ENCODE results near the gene ZNF649.
"Not testable (repeated sequence)": the region's sequence is repeated elsewhere in the genome, so short reads cannot be mapped to it uniquely, and the experiment has no call there.

The ZNF649 gene

DNA sequence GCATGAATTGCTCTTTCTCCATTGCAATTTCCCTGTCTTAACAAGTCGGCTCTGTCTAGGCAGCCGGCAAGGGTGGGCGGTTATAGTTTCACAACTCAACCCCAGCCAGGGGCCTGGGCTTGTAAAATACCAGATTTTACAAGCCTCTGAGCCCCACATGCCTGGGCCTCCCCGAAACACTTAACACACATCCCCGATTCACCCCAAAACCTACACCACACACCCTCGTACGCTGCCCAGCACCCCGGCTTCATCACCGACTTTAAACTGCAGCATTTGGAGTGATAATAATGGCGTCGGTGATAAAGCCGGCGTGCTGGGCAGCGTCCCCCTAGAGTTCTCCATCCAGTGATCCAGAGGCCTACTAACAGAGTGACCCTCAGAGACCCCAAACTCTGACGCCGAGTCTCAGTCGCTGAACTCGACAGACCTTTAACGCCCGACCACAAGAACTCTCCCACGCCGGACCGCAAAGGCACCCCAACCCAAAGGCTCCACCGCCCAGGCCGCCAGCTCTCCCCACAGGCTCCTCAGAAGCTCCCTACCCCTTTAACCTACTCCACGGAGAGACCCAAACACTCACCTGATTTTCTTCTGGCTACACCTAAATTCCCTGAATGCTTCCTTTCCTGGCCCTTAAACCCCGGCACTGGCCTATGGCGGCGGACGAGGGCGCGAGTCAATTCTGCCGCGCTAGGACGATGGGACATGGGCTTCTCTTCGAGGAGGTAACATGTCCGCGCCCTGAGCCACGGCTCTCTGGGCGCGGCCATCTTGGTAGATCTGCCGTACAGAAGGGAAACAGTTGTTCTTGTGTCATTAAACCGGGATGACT is at the start of gene ZNF649:
Gene ZNF649 (minus strand): TSS at position 687 of the 835 bp plus-strand sequence. CDS start 4,910 bp downstream, outside the sequence.
- peak; percentile 87 for DNase-seq

GRCh38 chr19:51948975-51949374 is 44.2 kb upstream of the ZNF649 start:
- no peak for DNase-seq

DNA sequence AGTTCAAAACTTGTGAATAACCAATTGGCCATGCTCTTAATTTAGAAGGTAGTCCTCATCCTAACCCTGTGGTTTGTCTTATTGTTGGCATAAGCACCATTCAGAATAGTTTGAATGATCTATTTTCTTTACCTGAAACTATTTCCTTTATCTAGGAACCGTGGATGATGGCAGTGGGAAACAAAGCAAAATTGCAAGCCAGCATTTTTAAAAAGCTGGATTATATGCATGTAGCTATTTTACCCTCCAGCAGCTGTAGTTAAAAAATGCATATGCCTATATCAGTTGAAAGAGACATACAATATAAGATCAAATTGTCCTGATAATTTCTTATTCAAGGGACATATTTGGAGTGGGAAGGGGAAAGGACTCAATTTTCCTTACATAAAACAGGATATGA is 41.8 kb upstream of the ZNF649 start:
- DNase-seq = no peak

DNA sequence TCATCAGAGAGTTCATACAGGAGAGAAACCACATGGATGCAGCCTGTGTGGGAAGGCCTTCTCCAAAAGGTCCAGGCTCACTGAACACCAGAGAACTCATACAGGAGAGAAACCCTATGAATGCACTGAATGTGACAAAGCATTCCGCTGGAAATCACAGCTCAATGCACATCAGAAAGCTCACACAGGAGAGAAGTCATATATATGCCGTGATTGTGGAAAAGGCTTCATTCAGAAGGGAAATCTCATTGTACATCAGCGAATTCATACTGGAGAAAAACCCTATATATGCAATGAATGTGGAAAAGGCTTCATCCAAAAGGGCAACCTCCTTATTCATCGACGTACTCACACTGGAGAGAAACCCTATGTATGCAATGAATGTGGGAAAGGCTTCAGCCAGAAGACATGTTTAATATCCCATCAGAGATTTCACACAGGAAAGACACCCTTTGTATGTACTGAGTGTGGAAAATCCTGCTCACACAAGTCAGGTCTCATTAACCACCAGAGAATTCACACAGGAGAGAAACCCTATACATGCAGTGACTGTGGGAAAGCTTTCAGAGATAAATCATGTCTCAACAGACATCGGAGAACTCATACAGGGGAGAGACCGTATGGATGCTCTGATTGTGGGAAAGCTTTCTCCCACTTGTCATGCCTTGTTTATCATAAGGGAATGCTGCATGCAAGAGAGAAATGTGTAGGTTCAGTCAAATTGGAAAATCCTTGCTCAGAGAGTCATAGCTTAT is 40.2 kb upstream of the ZNF649 start:
- no peak for DNase-seq

DNA sequence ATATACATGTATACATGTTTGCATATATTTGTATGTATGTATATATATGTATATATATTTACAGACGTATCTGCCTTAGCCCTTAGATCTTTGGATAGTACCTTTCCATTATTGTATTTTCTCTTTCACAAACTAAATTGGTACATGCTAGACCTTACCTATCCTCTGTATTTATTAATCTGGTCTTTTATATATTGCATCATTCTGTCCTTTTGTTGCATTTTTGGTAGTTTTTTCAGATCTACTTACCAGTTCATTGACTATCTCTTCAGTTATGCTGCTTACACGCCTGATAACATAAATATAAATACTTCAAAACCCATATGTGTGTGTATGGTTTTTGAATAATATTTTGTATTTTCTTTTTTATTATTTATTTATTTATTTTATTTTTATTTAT is 34.1 kb upstream of the ZNF649 start:
- no peak for DNase-seq

- no peak for DNase-seq
Measured at GRCh38 chr19:51931921-51932320, 27.1 kb upstream of the ZNF649 start.

- DNase-seq = no peak
Measured at GRCh38 chr19:51927859-51928258, 23.0 kb upstream of the ZNF649 start.

DNA sequence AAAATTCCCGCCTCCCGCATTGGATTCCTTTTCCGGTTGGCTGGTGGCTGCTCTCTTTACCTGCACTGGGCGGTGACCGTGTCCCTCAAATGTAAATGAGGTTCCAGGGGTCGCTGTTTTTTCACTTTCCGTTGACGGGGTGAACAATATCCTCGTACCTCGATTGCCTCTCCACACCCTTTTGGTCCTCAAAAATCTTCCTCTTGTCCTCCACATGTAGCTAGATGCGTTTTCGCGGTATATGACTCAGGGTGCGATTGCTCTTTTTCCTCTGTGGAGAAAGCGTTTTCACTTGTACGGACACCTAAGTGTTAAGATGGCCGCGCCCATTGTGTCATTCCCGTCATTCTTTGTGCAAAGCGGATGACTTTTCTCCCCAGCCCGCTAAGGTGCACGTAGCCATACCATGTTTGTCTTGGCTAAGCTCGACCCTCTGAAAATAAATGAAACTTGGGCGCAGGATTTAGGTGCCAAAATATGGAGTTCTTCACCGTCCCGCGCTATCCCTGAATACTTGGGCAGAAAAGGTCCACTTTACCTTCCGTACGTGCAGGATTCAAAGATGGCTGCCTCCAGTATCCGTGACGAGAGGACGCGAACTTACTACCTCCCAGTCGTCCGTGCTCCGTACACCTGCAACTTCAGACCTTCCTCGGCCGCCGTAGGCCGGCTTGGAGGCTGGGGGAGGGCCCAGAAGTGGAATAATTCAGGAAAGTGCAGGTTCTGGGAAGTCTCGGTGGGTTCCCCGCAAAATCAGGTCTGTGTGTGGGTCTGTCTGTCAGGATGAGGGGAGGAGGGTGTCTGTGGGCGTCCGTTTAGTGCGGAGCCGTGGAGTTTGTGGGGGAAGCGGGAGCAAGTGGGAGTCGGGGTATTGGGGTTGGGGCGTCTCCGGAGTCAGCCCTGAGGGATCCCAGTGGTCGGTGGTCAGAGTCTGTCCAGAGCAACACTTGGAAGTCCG is 22.2 kb upstream of the ZNF649 start, which contains the start of gene ZNF613:
Gene ZNF613 (plus strand): TSS at position 689 of the 958 bp plus-strand sequence. CDS start 8,749 bp downstream, outside the sequence.
- DNase-seq = peak; percentile 89

DNA sequence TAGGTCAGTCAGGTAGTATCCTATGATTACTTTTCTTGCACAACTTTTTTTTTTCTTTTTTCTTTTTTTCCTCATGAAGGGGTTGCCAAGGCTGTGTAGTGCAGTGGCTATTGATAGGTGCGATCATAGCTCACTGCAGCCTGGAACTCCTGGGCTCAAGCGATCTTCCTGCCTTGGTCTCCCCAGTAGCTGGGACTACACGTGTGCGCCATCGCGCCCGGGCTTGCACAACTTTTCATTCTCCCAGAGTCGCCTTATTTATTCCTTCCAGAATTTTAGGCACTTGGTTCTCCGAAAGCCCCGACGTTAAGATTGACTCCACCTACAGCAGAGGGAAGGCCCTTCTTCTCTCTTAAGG is 21.6 kb upstream of the ZNF649 start:
- DNase-seq = no peak

DNA sequence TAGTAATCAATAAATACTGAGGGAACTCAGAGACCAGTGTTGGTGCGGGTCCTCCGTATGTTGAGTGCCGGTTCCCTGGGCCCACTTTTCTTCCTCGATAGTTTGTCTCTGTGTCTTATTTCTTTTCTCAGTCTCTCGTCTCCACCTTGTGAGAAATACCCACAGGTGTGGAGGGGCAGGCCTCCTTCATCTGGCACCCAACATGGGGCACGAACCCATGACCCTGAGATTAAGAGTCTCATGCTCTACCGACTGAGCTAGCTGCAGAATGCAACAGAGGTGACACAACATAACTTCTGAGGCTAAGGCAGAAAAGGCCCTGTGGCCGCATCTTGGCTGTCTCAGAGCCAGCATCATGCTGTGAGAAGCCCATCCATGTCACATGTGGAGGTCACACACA is 17.1 kb upstream of the ZNF649 start:
- no peak for DNase-seq

- DNase-seq = no peak
Measured at GRCh38 chr19:51919606-51920005, 14.8 kb upstream of the ZNF649 start.

- DNase-seq = no peak
Measured at GRCh38 chr19:51916167-51916566, 11.3 kb upstream of the ZNF649 start.

DNA sequence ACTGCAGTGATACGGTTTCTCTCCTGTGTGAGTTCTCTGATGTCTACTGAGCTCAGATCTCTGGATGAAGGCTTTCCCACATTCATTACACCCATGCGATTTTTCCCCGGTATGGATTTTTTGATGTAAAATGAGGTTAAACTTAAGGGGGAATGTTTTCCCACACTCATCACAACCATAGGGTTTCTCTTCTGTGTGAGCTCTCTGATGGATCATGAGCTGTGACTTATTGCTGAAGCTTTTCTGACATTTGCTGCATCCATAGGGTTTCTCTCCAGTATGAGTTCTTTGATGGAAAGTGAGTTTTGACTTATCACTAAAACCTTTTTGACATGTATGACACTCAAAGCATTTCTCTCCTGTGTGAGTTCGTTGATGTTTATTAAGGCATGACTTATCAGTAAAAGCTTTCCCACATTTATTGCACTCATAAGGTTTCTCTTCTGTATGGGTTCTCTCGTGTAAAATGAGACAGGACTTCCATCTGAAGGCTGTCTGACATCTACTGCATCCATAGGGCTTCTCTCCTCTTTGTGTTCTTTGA is 10.6 kb upstream of the ZNF649 start:
- DNase-seq = no peak

- not testable (repeated sequence) for DNase-seq
Measured at GRCh38 chr19:51907981-51908380, 3.2 kb upstream of the ZNF649 start.

- not testable (repeated sequence) for DNase-seq
Measured at GRCh38 chr19:51906108-51906507, 1.3 kb upstream of the ZNF649 start.

DNA sequence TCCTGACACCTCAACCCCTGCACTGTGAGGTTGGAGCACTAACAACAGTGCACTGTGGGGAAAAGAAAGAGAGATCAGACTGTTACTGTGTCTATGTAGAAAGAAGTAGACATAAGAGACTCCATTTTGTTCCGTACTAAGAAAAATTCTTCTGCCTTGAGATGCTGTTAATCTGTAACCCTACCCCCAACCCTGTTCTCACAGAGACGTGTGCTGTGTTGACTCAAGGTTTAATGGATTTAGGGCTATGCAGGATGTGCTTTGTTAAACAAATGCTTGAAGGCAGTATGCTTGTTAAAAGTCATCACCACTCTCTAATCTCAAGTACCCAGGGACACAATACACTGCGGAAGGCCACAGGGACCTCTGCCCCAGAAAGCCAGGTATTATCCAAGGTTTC is 822 bp upstream of the ZNF649 start:
- DNase-seq = not testable (repeated sequence)

DNA sequence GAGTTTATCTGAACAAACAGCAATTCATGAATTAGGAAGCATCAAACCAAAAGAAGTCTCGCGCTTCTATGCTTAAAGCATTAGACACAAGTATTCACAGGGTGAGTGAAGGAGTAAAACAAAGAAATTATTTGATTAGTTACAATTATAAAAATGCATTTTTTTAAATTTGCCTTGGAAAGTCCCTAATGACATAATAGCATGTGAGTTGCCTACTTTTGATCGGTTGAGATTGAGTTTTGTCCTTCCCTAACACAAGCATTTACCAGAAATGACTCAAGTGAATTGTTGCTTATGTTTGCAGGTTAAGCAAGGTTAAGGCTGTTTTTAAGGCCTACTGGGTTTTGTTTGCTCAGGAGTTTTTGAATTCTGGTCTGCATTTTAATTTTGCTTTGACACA is 389 bp upstream of the ZNF649 start:
- no peak for DNase-seq

GRCh38 chr19:51903192-51903591 is 1.6 kb downstream of the ZNF649 start:
- DNase-seq = no peak

DNA sequence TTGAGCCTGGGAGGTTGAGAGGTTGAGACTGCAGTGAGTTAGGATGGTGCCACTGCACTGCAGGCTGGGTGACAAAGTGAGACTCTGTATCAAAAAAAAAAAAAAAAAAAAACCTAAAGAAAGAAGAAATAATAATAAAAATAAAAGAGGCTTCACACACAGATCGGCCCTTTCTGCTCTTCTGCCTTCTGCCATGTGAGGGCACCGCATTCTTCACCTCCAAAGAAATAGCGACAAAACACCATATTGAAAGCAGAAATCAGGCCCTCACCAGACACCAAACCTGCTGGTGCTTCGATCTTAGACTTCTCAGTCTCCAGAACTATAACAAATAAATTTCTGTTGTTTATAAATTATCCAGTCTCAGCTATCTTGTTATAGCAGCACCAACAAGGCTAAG is 3.0 kb downstream of the ZNF649 start:
- no peak for DNase-seq

DNA sequence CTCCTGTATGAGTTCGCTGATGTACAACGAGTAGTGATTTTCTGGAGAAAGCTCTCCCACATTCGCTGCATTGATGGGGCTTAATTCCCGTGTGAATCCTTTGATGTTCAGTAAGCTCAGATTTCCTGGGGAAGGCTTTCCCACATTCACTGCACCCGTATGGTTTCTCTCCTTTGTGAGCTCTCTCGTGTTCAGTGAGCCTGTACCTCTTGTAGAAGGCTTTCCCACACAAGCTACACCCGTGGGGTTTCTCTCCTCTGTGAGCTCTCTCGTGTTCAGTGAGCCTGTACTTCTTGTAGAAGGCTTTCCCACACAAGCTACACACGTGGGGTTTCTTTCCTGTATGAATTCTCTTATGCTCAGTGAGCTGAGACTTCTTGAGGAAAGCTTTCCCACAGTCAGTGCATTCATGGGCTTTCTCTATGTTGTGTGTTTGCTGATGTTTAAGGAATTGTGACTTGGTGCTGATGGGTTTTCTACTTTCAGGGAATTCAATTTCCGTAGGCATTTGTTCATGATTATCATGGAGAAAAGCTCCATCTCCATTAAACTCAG is 13.5 kb downstream of the ZNF649 start:
- no peak for DNase-seq

DNA sequence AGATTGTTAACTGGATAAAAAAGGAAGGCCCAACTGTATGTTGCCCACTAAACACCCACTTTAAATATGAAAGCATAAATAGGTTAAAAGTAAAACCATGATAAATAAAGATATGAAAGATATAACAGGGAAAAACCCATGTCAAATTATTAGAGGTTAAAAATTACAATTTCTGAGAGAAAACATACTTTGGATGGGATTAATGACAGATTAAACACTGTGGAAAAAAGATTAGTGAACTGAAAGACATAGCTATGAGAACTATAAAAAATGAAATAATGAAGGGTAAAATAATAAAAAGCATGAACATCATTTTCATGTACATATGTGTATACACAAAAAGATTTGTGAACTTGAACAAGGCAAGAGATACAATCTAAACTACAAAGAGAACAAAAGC is 14.9 kb downstream of the ZNF649 start:
- DNase-seq = no peak
